HG02763 (cell line): ENCODE measurements around the gene DNAJC4.
"Not testable (repeated sequence)": the region's sequence is repeated elsewhere in the genome, so short reads cannot be mapped to it uniquely, and the experiment has no call there.

ENCODE experiments used
- ATAC-seq: cut with Tn5 transposase; IDR thresholded peaks from one replicate; pipeline ENCODE4 v1.9.1; 2021; ENCODE audit warnings: mild to moderate bottlenecking, moderate library complexity; ENCODE audit not compliant: unreplicated experiment

Gene DNAJC4

GRCh38 chr11:64243236-64243854 is 13.0 kb downstream of the DNAJC4 start:
- ATAC-seq: no peak

GRCh38 chr11:64244107-64244506 is 13.8 kb downstream of the DNAJC4 start:
- no peak for ATAC-seq

- no peak for ATAC-seq
Measured at GRCh38 chr11:64244966-64245365, 14.6 kb downstream of the DNAJC4 start.

- ATAC-seq: no peak
Measured at GRCh38 chr11:64245401-64245796, 15.1 kb downstream of the DNAJC4 start.

- no peak for ATAC-seq
Measured at GRCh38 chr11:64245797-64246620, 15.7 kb downstream of the DNAJC4 start.

GRCh38 chr11:64246621-64246870 is 16.2 kb downstream of the DNAJC4 start:
- not testable (repeated sequence) for ATAC-seq

- ATAC-seq: peak; percentile 33
Measured at GRCh38 chr11:64246871-64247728, 16.8 kb downstream of the DNAJC4 start, which contains the start of gene PPP1R14B. TSS of gene PPP1R14B (minus strand) at chr11:64246943. CDS start at chr11:64246673, 270 bp downstream.

GRCh38 chr11:64247729-64248531 is 17.6 kb downstream of the DNAJC4 start:
- no peak for ATAC-seq

GRCh38 chr11:64248578-64248977 is 18.2 kb downstream of the DNAJC4 start:
- no peak for ATAC-seq

GRCh38 chr11:64249038-64249437 is 18.7 kb downstream of the DNAJC4 start:
- no peak for ATAC-seq

GRCh38 chr11:64249563-64250414 is 19.4 kb downstream of the DNAJC4 start:
- no peak for ATAC-seq

- ATAC-seq: no peak
Measured at GRCh38 chr11:64250415-64251015, 20.2 kb downstream of the DNAJC4 start.

- ATAC-seq: no peak
Measured at GRCh38 chr11:64251016-64251752, 20.8 kb downstream of the DNAJC4 start, which contains the start of gene PLCB3. TSS of gene PLCB3 (plus strand) at chr11:64251530. CDS start at chr11:64251650, 120 bp downstream.

- no peak for ATAC-seq
Measured at GRCh38 chr11:64251753-64252002, 21.3 kb downstream of the DNAJC4 start.

GRCh38 chr11:64252003-64252872 is 21.9 kb downstream of the DNAJC4 start:
- no peak for ATAC-seq

- no peak for ATAC-seq
Measured at GRCh38 chr11:64253043-64253442, 22.7 kb downstream of the DNAJC4 start.

GRCh38 chr11:64253481-64253880 is 23.1 kb downstream of the DNAJC4 start:
- ATAC-seq: no peak

- no peak for ATAC-seq
Measured at GRCh38 chr11:64254326-64254725, 24.0 kb downstream of the DNAJC4 start.
